Measurements from ENCODE around the gene CTNNA2. TPM values are rescaled to one million over a fixed set of nuclear protein-coding genes. Genes with fewer than 3 reads are reported as not detected.

The CTNNA2 gene
- total and polyA plus RNA-seq, 2 of the 8 experiments (the other 6 are each of a cell fraction or from before 2014, with no cell fraction given), result 3.9 to 9.0 TPM

GRCh38 chr2:79849241-79849640, 336.4 kb downstream of the CTNNA2 start (continued):
- TF ChIP-seq CHD7 (IDR thresholded peaks at IDR 0.05; ENCODE audit: insufficient replicate concordance, low read length), result no peak
- no peak for TF ChIP-seq SP1 (IDR thresholded peaks at IDR 0.05; ENCODE audit: low read depth, low read length)
- no peak for TF ChIP-seq SRF (IDR thresholded peaks at IDR 0.05; ENCODE audit: low read depth, low read length)
- no peak for TF ChIP-seq CBX8 (IDR thresholded peaks at IDR 0.05; ENCODE audit: borderline replicate concordance, low read depth, low read length)
- no peak for TF ChIP-seq EZH2 (IDR thresholded peaks at IDR 0.05; ENCODE audit: low read depth, low read length, severe bottlenecking)
- TF ChIP-seq TBP (IDR thresholded peaks at IDR 0.05; ENCODE audit: low read depth, low read length), result no peak
- no peak for TF ChIP-seq SUZ12 (IDR thresholded peaks at IDR 0.05; ENCODE audit: low read length)
- no peak for TF ChIP-seq TAF1 (IDR thresholded peaks at IDR 0.05; ENCODE audit: low read depth, low read length)
- no peak for TF ChIP-seq NRF1 (IDR thresholded peaks at IDR 0.05; ENCODE audit: low read depth, low read length)
- no peak for TF ChIP-seq NANOG (IDR thresholded peaks at IDR 0.05; ENCODE audit: insufficient read depth, low read depth, low read length, poor library complexity, severe bottlenecking)

Measured in H1 (cell line).